ENCODE data around the gene HIGD2B.

HIGD2B gene

GRCh38 chr15:72698938-72699337 lies 13.0 kb upstream of the HIGD2B start:
- no peak overlapping the region for H3K4me3 ChIP-seq (ENCODE audit: low read length)
- DNase-seq (ENCODE audit: low read depth), result no peak
- TF ChIP-seq CTCF (IDR thresholded peaks at IDR 0.05; ENCODE audit: insufficient read depth, low read depth, low read length, missing control alignments), result no peak

GRCh38 chr15:72690938-72691337 lies 5.0 kb upstream of the HIGD2B start:
- no peak overlapping the region for H3K4me3 ChIP-seq (ENCODE audit: low read length)
- no peak for DNase-seq (ENCODE audit: low read depth)
- no peak for TF ChIP-seq CTCF (IDR thresholded peaks at IDR 0.05; ENCODE audit: insufficient read depth, low read depth, low read length, missing control alignments)

- no peak overlapping the region for H3K4me3 ChIP-seq (ENCODE audit: low read length)
- no peak for TF ChIP-seq CTCF (IDR thresholded peaks at IDR 0.05; ENCODE audit: insufficient read depth, low read depth, low read length, missing control alignments)
Measured at GRCh38 chr15:72688697-72689096, 2.7 kb upstream of the HIGD2B start.

GRCh38 chr15:72685301-72685924 lies 569 bp downstream of the HIGD2B start:
- DNase-seq (ENCODE audit: low read depth), result peak; percentile 6
- H3K4me3 ChIP-seq (ENCODE audit: low read length), result peak overlapping the region; percentile 84
- TF ChIP-seq CTCF (IDR thresholded peaks at IDR 0.05; ENCODE audit: insufficient read depth, low read depth, low read length, missing control alignments), result no peak

More at GRCh38 chr15:72688697-72689096, 2.7 kb upstream of the HIGD2B start:
- DNase-seq (ENCODE audit: low read depth), result no peak

GRCh38 chr15:72682772-72683171 lies 3.2 kb downstream of the HIGD2B start:
- H3K4me3 ChIP-seq (ENCODE audit: low read length), result no peak overlapping the region
- DNase-seq (ENCODE audit: low read depth), result no peak
- TF ChIP-seq CTCF (IDR thresholded peaks at IDR 0.05; ENCODE audit: insufficient read depth, low read depth, low read length, missing control alignments), result no peak

GRCh38 chr15:72680931-72681330 lies 5.1 kb downstream of the HIGD2B start:
- DNase-seq (ENCODE audit: low read depth), result no peak
- TF ChIP-seq CTCF (IDR thresholded peaks at IDR 0.05; ENCODE audit: insufficient read depth, low read depth, low read length, missing control alignments), result no peak
- no peak overlapping the region for H3K4me3 ChIP-seq (ENCODE audit: low read length)

GRCh38 chr15:72676838-72677237 lies 9.1 kb downstream of the HIGD2B start:
- no peak overlapping the region for H3K4me3 ChIP-seq (ENCODE audit: low read length)
- TF ChIP-seq CTCF (IDR thresholded peaks at IDR 0.05; ENCODE audit: insufficient read depth, low read depth, low read length, missing control alignments), result no peak
- no peak for DNase-seq (ENCODE audit: low read depth)

Measured in epithelial cell of esophagus (primary cell).